Sigmoid colon (tissue), 4 donors: Measurements from ENCODE around the gene MGST2.

ENCODE experiments used
- EP300 ChIP-seq, 4 donors: sonication (generic); formaldehyde crosslinking; IDR thresholded peaks; one replicate each; pipeline ENCODE4 v1.6.1; 2017; ENCODE audit warnings: antibody characterized with exemption in 4 of 4
- TF ChIP-seq, protein P1 (sequence below), 4 experiments: fragments of 450-650 bp in 3 of 4; fragments of 200-600 bp in 1 of 4; IDR thresholded peaks; one replicate each; pipeline ENCODE4 v1.5.1; 2016 to 2019; ENCODE audit warnings: antibody characterized with exemption in 4 of 4, mild to moderate bottlenecking in 3 of 4, moderate library complexity in 2 of 4

DNA sequence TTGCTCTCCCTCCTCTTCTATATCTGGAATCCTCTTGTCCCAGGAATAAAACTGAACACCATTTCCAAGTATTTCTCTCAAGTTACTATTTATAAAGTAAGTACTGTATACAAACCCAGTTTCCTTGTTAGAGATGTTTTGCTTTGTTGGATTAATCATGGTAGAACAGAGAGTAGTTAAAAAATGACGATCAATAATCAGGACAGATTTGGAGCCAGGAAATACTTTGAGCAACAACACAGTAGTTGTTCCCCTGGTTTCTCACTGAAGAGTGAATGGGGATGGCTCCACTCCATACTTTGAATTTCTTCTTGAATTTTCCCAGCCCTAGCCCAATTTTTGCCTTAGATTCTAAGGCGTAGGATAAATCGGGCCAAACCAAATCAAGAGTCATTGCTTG is 21.4 kb downstream of the MGST2 start:
- no peak for TF ChIP-seq EP300 (IDR thresholded peaks at IDR 0.05)
- TF ChIP-seq, protein P1, sequence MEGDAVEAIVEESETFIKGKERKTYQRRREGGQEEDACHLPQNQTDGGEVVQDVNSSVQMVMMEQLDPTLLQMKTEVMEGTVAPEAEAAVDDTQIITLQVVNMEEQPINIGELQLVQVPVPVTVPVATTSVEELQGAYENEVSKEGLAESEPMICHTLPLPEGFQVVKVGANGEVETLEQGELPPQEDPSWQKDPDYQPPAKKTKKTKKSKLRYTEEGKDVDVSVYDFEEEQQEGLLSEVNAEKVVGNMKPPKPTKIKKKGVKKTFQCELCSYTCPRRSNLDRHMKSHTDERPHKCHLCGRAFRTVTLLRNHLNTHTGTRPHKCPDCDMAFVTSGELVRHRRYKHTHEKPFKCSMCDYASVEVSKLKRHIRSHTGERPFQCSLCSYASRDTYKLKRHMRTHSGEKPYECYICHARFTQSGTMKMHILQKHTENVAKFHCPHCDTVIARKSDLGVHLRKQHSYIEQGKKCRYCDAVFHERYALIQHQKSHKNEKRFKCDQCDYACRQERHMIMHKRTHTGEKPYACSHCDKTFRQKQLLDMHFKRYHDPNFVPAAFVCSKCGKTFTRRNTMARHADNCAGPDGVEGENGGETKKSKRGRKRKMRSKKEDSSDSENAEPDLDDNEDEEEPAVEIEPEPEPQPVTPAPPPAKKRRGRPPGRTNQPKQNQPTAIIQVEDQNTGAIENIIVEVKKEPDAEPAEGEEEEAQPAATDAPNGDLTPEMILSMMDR (IDR thresholded peaks at IDR 0.05): no peak
